Endothelial cell of umbilical vein (primary cell): ENCODE measurements around the gene AKAP8. TPM values are rescaled to one million over a fixed set of nuclear protein-coding genes. Genes with fewer than 3 reads are reported as not detected.

ENCODE experiments used
- BruUV-seq: library from RNA; stranded (reverse); fragments of 400-500 nt; replicated peaks from 2 replicates; lab custom pipeline; 2021; lab: Mats Ljungman, UMichigan
- CTCF ChIA-PET: fragments of 300-600, 350-600 bp; sonication (Branson Sonifier 250); formaldehyde crosslinking; loops from one replicate; lab custom pipeline; 2021; ENCODE audit warnings: antibody characterized with exemption, inconsistent platforms; lab: Charles Lee
- POLR2A ChIA-PET: fragments of 300-600, 350-600 bp; sonication (Branson Sonifier 250); formaldehyde crosslinking; loops from one replicate; lab custom pipeline; 2021; ENCODE audit warnings: antibody characterized with exemption, inconsistent platforms; lab: Charles Lee
- DNase-seq: peaks from one replicate; pipeline ENCODE4 v3.0.0-alpha.2; 2011; ENCODE audit warnings: low read depth, low spot score
- FAIRE-seq: peaks from 2 replicates; lab custom pipeline; 2011; peaks lifted over from hg19 to GRCh38; lab: Jason Lieb, UNC
- H2AFZ ChIP-seq: 2 replicates; pipeline ENCODE4 v1.6.0; 2012; ENCODE audit warnings: low read depth, low read length, control low read depth, inconsistent platforms
- H3K27ac ChIP-seq: 2 replicates; pipeline ENCODE4 v1.5.1; 2011; ENCODE audit warnings: low read depth, mild to moderate bottlenecking, control low read depth, low read length, moderate library complexity; ENCODE audit not compliant: insufficient read depth
- H3K27me3 ChIP-seq, 2 experiments: 2 replicates each; pipeline versions ENCODE4 v1.6.0 to v1.6.1; 2011; ENCODE audit warnings: low read length in 2 of 2, mixed read lengths in 1 of 2; ENCODE audit not compliant: control insufficient read depth in 2 of 2, insufficient read depth in 2 of 2
- H3K36me3 ChIP-seq, 2 experiments: 2 replicates in 1 of 2; 3 replicates in 1 of 2; pipeline ENCODE4 v1.5.1; 2011; ENCODE audit warnings: low read length in 2 of 2, mild to moderate bottlenecking in 1 of 2, moderate library complexity in 1 of 2; ENCODE audit not compliant: control insufficient read depth in 2 of 2, insufficient read depth in 2 of 2; ENCODE audit errors: extremely low read depth in 1 of 2
- H3K4me1 ChIP-seq: 3 replicates; pipeline ENCODE4 v1.5.1; 2011; ENCODE audit warnings: mild to moderate bottlenecking, low read length; ENCODE audit not compliant: control insufficient read depth, insufficient read depth; ENCODE audit errors: extremely low read depth
- H3K4me2 ChIP-seq: 2 replicates; pipeline ENCODE4 v1.6.1; 2011; ENCODE audit warnings: low read length, control low read depth, mixed read lengths; ENCODE audit not compliant: insufficient read depth
- H3K4me3 ChIP-seq, 3 experiments: fragments of 200-600 bp in 1 of 3; sonication (generic), shearing (Covaris generic) in 1 of 3; replicated peaks in 1 of 3; 2 replicates each; pipeline ENCODE4 v1.5.1; 2011 to 2016; ENCODE audit warnings: control low read depth in 3 of 3, low read length in 3 of 3, mild to moderate bottlenecking in 2 of 3, inconsistent platforms in 1 of 3, low read depth in 1 of 3, moderate library complexity in 1 of 3; ENCODE audit not compliant: insufficient read depth in 1 of 3
- H3K79me2 ChIP-seq: 2 replicates; pipeline ENCODE4 v1.6.0; 2012; ENCODE audit warnings: low read length, inconsistent platforms; ENCODE audit not compliant: control insufficient read depth, insufficient read depth
- H3K9ac ChIP-seq: replicated peaks from 2 replicates; pipeline ENCODE3; 2011; ENCODE audit warnings: low read length, control low read depth; ENCODE audit not compliant: insufficient read depth; ENCODE audit errors: extremely low read depth
- H3K9me1 ChIP-seq: replicated peaks from 3 replicates; pipeline ENCODE4 v1.6.0; 2011; ENCODE audit warnings: mild to moderate bottlenecking, low read length; ENCODE audit not compliant: control insufficient read depth, insufficient read depth; ENCODE audit errors: extremely low read depth
- H3K9me3 ChIP-seq: replicated peaks from 2 replicates; pipeline ENCODE4 v1.5.1; 2012; ENCODE audit warnings: low read length, inconsistent platforms; ENCODE audit not compliant: control insufficient read depth, insufficient read depth
- H4K20me1 ChIP-seq: replicated peaks from 2 replicates; pipeline ENCODE3; 2011; ENCODE audit warnings: mild to moderate bottlenecking, low read length; ENCODE audit not compliant: control insufficient read depth, insufficient read depth; ENCODE audit errors: extremely low read depth
- EZH2 ChIP-seq: IDR thresholded peaks from 2 replicates; pipeline ENCODE4 v1.6.1; 2012; ENCODE audit warnings: borderline replicate concordance, low read depth, mild to moderate bottlenecking, moderate library complexity, low read length, inconsistent platforms; ENCODE audit not compliant: severe bottlenecking
- FOS ChIP-seq: IDR thresholded peaks from 2 replicates; pipeline ENCODE4 v1.6.1; 2011; ENCODE audit warnings: mild to moderate bottlenecking, low read length, moderate library complexity, borderline replicate concordance; ENCODE audit not compliant: insufficient read depth
- GATA2 ChIP-seq: IDR thresholded peaks from 2 replicates; pipeline ENCODE4 v1.7.0; 2011; ENCODE audit warnings: low read depth, mild to moderate bottlenecking, moderate library complexity, mixed read lengths, low read length; ENCODE audit not compliant: insufficient read length, insufficient read depth
- JUN ChIP-seq: IDR thresholded peaks from 2 replicates; pipeline ENCODE4 v1.6.1; 2011; ENCODE audit warnings: borderline replicate concordance, low read depth; ENCODE audit not compliant: insufficient read length, insufficient read depth
- MYC ChIP-seq: IDR thresholded peaks from one replicate; pipeline ENCODE4 v1.6.1; 2011; ENCODE audit warnings: mild to moderate bottlenecking, low read depth, low read length
- POLR2A ChIP-seq: IDR thresholded peaks from 2 replicates; pipeline ENCODE4 v1.6.1; 2012; ENCODE audit warnings: low read depth, mild to moderate bottlenecking, control low read depth, low read length
- POLR2AphosphoS5 ChIP-seq: IDR thresholded peaks from 2 replicates; pipeline ENCODE4 v1.6.1; 2012; ENCODE audit warnings: low read depth, mild to moderate bottlenecking, control low read depth, low read length, moderate library complexity; ENCODE audit not compliant: insufficient read depth
- dilution Hi-C: fragments of 300-500 bp; cut with MboI; formaldehyde crosslinking; loops from one replicate; pipeline ENCODE4 v1.15.0; 2019; ENCODE audit warnings: low sequenced_read_pairs; ENCODE audit not compliant: extremely low pct_ligation_motif_present
- intact Hi-C: fragments of 100-400 bp; cut with micrococcal nuclease; formaldehyde crosslinking; loops from one replicate; pipeline ENCODE4 v1.10.0; 2022
- polyA plus RNA-seq, 4 experiments: library from polyadenylated mRNA; depleted of rRNA in 3 of 4; stranded (reverse) in 3 of 4; unstranded in 1 of 4; fragments of >200 nt; gene quantifications; 2 replicates each; pipeline versions ENCODE4 v1.2.1 to v1.2.3, GENCODE V29; 2011 to 2012; ENCODE audit warnings: missing spikeins in 1 of 4
- total RNA-seq: library from RNA; stranded (reverse); gene quantifications from 2 replicates; pipeline ENCODE4 v1.2.3, GENCODE V29; 2021
- TF ChIP-seq, protein P1 (sequence below): IDR thresholded peaks from 2 replicates; pipeline ENCODE4 v1.6.1; 2011; ENCODE audit not compliant: insufficient read depth, insufficient read length
- TF ChIP-seq, protein P2 (sequence below), 2 donors: IDR thresholded peaks; 1 replicate in 1 of 2; 2 replicates in 1 of 2; pipeline ENCODE4 v1.5.1; 2011; ENCODE audit warnings: low read length in 2 of 2, mild to moderate bottlenecking in 2 of 2, moderate library complexity in 2 of 2, control low read depth in 1 of 2, inconsistent platforms in 1 of 2, low read depth in 1 of 2; ENCODE audit not compliant: insufficient read depth in 1 of 2; ENCODE audit errors: extremely low read depth in 1 of 2

The AKAP8 gene
- total and polyA plus RNA-seq, 2 donors (not counting 3 experiments of a cell fraction or from before 2014, with no cell fraction given), result 16.4 to 44.1 TPM

DNA sequence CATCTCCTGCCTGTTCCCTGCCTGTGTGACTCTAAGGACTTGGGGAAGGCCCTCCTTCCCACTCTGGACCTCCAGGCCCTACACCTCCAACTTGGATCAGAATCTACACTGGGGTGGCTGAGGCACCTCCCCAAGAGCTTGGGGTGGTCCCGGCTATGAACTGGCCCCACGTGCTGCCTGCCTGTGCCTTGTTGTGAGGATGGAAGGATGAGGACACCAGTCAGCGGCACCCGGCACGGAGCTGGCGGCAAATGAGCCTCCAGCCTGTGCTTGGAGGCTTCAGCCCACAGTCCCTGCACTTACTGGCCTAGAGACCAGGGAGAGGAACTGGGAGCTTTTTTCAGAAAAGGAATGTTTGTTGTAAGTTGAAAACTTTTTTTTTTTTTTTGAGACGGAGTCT is 8.5 kb downstream of the AKAP8 start:
- H3K79me2 ChIP-seq, result peaks cover 33% of the 10 kb centered on the region
- H3K27ac ChIP-seq, result no peak overlapping the region
- intact Hi-C loops, result no loop called here
- H3K36me3 ChIP-seq, result peaks cover 27 to 44% of the 10 kb centered on the region in 2 experiments
- H3K4me1 ChIP-seq, result peaks cover 4% of the 10 kb centered on the region
- no peaks in the 10 kb centered on the region for H3K9me1 ChIP-seq
- DNase-seq (no peak), FAIRE-seq (no peak)
- H3K9me3 ChIP-seq, result no peaks in the 10 kb centered on the region
- POLR2A ChIA-PET, result interaction anchor here (0.7 kb wide), 1 partner anchor 118 kb away, joined by 6 read pairs; no protein-coding TSS in a partner anchor
- no peak overlapping the region for H3K9ac ChIP-seq
- no peaks in the 10 kb centered on the region for H3K27me3 ChIP-seq
- TF ChIP-seq POLR2AphosphoS5 (no peak), MYC (no peak), POLR2A (no peak), JUN (no peak), GATA2 (no peak), EZH2 (no peak), FOS (no peak)
- TF ChIP-seq, protein P1, sequence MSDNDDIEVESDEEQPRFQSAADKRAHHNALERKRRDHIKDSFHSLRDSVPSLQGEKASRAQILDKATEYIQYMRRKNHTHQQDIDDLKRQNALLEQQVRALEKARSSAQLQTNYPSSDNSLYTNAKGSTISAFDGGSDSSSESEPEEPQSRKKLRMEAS, result no peak
- TF ChIP-seq, protein P2, sequence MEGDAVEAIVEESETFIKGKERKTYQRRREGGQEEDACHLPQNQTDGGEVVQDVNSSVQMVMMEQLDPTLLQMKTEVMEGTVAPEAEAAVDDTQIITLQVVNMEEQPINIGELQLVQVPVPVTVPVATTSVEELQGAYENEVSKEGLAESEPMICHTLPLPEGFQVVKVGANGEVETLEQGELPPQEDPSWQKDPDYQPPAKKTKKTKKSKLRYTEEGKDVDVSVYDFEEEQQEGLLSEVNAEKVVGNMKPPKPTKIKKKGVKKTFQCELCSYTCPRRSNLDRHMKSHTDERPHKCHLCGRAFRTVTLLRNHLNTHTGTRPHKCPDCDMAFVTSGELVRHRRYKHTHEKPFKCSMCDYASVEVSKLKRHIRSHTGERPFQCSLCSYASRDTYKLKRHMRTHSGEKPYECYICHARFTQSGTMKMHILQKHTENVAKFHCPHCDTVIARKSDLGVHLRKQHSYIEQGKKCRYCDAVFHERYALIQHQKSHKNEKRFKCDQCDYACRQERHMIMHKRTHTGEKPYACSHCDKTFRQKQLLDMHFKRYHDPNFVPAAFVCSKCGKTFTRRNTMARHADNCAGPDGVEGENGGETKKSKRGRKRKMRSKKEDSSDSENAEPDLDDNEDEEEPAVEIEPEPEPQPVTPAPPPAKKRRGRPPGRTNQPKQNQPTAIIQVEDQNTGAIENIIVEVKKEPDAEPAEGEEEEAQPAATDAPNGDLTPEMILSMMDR (IDR thresholded peaks at IDR 0.05; ENCODE audit: extremely low read depth in 1 of 2, insufficient read depth in 1 of 2, low read depth in 1 of 2, low read length in 2 of 2), result no peak
- CTCF ChIA-PET, result no interaction called here
- H2AFZ ChIP-seq, result no peak overlapping the region
- no TSS peak for BruUV-seq
- H3K4me3 ChIP-seq, result no peak overlapping the region
- dilution Hi-C loops, result no loop called here
- H3K4me2 ChIP-seq, result no peak overlapping the region
- H4K20me1 ChIP-seq, result no peaks in the 10 kb centered on the region
